Keratinocyte (primary cell): ENCODE measurements around the gene TPD52L1. TPM values are rescaled to one million over a fixed set of nuclear protein-coding genes. Genes with fewer than 3 reads are reported as not detected.

Experiments used
- DNase-seq: peaks from one replicate; pipeline ENCODE4 v3.0.0-alpha.2; 2011; ENCODE audit warnings: low read depth, missing footprints, low spot score
- FAIRE-seq: peaks from 2 replicates; lab custom pipeline; 2011; peaks lifted over from hg19 to GRCh38; lab: Jason Lieb, UNC
- H2AFZ ChIP-seq: 2 replicates; pipeline ENCODE4 v1.6.0; 2012; ENCODE audit warnings: low read length, control low read depth, inconsistent platforms; ENCODE audit not compliant: control insufficient read depth
- H3K27ac ChIP-seq: 2 replicates; pipeline ENCODE4 v1.5.1; 2011; ENCODE audit warnings: low read length; ENCODE audit not compliant: control insufficient read depth, insufficient read depth
- H3K27me3 ChIP-seq: 3 replicates; pipeline ENCODE4 v1.6.0; 2011; ENCODE audit warnings: low read length; ENCODE audit not compliant: control insufficient read depth, insufficient read depth; ENCODE audit errors: extremely low read depth
- H3K36me3 ChIP-seq, 2 experiments: 2 replicates in 1 of 2; 3 replicates in 1 of 2; pipeline ENCODE4 v1.5.1; 2011; ENCODE audit warnings: low read length in 2 of 2, mild to moderate bottlenecking in 1 of 2; ENCODE audit not compliant: control insufficient read depth in 2 of 2, insufficient read depth in 2 of 2; ENCODE audit errors: extremely low read depth in 1 of 2
- H3K4me1 ChIP-seq: 3 replicates; pipeline ENCODE4 v1.5.1; 2011; ENCODE audit warnings: low read length; ENCODE audit not compliant: control insufficient read depth, insufficient read depth; ENCODE audit errors: extremely low read depth
- H3K4me2 ChIP-seq: 3 replicates; pipeline ENCODE4 v1.6.0; 2011; ENCODE audit warnings: low read depth, low read length; ENCODE audit not compliant: control insufficient read depth, insufficient read depth; ENCODE audit errors: extremely low read depth
- H3K4me3 ChIP-seq, 3 experiments: fragments of 200-600 bp in 1 of 3; sonication (generic) in 1 of 3; 2 replicates in 2 of 3; 3 replicates in 1 of 3; pipeline ENCODE4 v1.5.1; 2011 to 2016; ENCODE audit warnings: low read length in 3 of 3, mild to moderate bottlenecking in 3 of 3, control low read depth in 2 of 3, inconsistent platforms in 1 of 3, low read depth in 1 of 3, mixed read lengths in 1 of 3, mixed run types in 1 of 3, moderate library complexity in 1 of 3; ENCODE audit not compliant: control insufficient read depth in 2 of 3, insufficient read depth in 2 of 3; ENCODE audit errors: extremely low read depth in 1 of 3
- H3K79me2 ChIP-seq: 2 replicates; pipeline ENCODE4 v1.6.0; 2012; ENCODE audit warnings: low read length; ENCODE audit not compliant: control insufficient read depth, insufficient read depth
- H3K9ac ChIP-seq: 3 replicates; pipeline ENCODE4 v1.6.0; 2011; ENCODE audit warnings: low read length; ENCODE audit not compliant: control insufficient read depth, insufficient read depth; ENCODE audit errors: extremely low read depth
- H3K9me1 ChIP-seq: 3 replicates; pipeline ENCODE4 v1.6.0; 2011; ENCODE audit warnings: low read length; ENCODE audit not compliant: control insufficient read depth, insufficient read depth; ENCODE audit errors: extremely low read depth
- H3K9me3 ChIP-seq: 2 replicates; pipeline ENCODE4 v1.5.1; 2012; ENCODE audit warnings: low read depth, low read length; ENCODE audit not compliant: control insufficient read depth
- H4K20me1 ChIP-seq: 3 replicates; pipeline ENCODE4 v1.6.0; 2011; ENCODE audit warnings: low read length; ENCODE audit not compliant: control insufficient read depth, insufficient read depth; ENCODE audit errors: extremely low read depth
- EZH2 ChIP-seq: IDR thresholded peaks from one replicate; pipeline ENCODE4 v1.6.1; 2012; ENCODE audit warnings: inconsistent platforms, mild to moderate bottlenecking, low read length, moderate library complexity
- dilution Hi-C: fragments of 300-500 bp; cut with MboI; formaldehyde crosslinking; loops from one replicate; pipeline ENCODE4 v1.7.0; 2020; ENCODE audit warnings: low sequenced_read_pairs; ENCODE audit not compliant: extremely low pct_ligation_motif_present
- polyA plus RNA-seq, 5 experiments: library from polyadenylated mRNA; depleted of rRNA in 3 of 5; stranded (reverse) in 3 of 5; stranded (forward) in 1 of 5; unstranded in 1 of 5; fragments of >200 nt; gene quantifications; 1 replicate in 1 of 5; 2 replicates in 3 of 5; 3 replicates in 1 of 5; pipeline versions ENCODE4 v1.2.1 to v1.2.3, GENCODE V29; 2011 to 2012; ENCODE audit warnings: missing spikeins in 2 of 5, low read depth in 1 of 5, low replicate concordance in 1 of 5
- TF ChIP-seq, protein P1 (sequence below), 3 experiments: IDR thresholded peaks in 1 of 3; conservative IDR thresholded peaks in 1 of 3; optimal IDR thresholded peaks in 1 of 3; 2 replicates in 2 of 3; 3 replicates in 1 of 3; pipeline versions ENCODE3 to v1.5.1; 2011; ENCODE audit warnings: low read length in 3 of 3, mild to moderate bottlenecking in 3 of 3, moderate library complexity in 2 of 3, control low read depth in 1 of 3, inconsistent platforms in 1 of 3; ENCODE audit not compliant: insufficient read depth in 2 of 3; ENCODE audit errors: extremely low read depth in 1 of 3

TPD52L1 gene
- polyA plus RNA-seq, 1 donor (not counting 4 experiments of a cell fraction or from before 2014, with no cell fraction given): 135 TPM

DNA sequence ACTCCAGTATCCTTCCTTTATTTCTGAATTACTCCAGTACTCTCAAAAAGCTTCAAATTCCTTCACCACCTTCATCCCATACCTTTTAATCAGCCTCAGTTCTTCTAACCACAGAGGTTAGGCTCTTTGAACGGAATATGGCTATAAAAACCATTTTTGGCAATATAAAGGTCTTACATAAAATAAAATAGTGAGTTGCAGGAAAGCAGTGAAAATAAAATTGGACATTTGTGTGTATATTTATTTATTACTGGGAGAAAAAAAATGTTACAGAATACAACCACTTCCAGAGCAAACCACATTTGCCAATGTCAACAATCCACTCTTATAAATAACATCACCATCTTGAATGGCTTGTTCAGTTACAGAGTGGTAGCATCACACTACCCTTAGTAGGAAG is 140.5 kb downstream of the TPD52L1 start:
- no peak for FAIRE-seq
- H3K27ac ChIP-seq: no peak overlapping the region
- H3K9ac ChIP-seq: no peak overlapping the region
- no peak overlapping the region for H3K4me2 ChIP-seq
- dilution Hi-C loops: no loop called here
- no peaks in the 10 kb centered on the region for H3K9me3 ChIP-seq
- TF ChIP-seq, protein P1, sequence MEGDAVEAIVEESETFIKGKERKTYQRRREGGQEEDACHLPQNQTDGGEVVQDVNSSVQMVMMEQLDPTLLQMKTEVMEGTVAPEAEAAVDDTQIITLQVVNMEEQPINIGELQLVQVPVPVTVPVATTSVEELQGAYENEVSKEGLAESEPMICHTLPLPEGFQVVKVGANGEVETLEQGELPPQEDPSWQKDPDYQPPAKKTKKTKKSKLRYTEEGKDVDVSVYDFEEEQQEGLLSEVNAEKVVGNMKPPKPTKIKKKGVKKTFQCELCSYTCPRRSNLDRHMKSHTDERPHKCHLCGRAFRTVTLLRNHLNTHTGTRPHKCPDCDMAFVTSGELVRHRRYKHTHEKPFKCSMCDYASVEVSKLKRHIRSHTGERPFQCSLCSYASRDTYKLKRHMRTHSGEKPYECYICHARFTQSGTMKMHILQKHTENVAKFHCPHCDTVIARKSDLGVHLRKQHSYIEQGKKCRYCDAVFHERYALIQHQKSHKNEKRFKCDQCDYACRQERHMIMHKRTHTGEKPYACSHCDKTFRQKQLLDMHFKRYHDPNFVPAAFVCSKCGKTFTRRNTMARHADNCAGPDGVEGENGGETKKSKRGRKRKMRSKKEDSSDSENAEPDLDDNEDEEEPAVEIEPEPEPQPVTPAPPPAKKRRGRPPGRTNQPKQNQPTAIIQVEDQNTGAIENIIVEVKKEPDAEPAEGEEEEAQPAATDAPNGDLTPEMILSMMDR (optimal IDR thresholded peaks at IDR 0.05 in 1 of 3, IDR thresholded peaks at IDR 0.05 in 1 of 3, conservative IDR thresholded peaks at IDR 0.05 in 1 of 3; ENCODE audit: extremely low read depth in 1 of 3, insufficient read depth in 2 of 3, low read length in 3 of 3): no peak
- no peak for TF ChIP-seq EZH2
- H3K4me3 ChIP-seq: peak overlapping the region in 1 of 3 experiments; percentile 13
- H2AFZ ChIP-seq: no peak overlapping the region
- H3K4me1 ChIP-seq: no peaks in the 10 kb centered on the region
- no peaks in the 10 kb centered on the region for H3K79me2 ChIP-seq
- H3K27me3 ChIP-seq: no peaks in the 10 kb centered on the region
- H3K9me1 ChIP-seq: no peaks in the 10 kb centered on the region
- H3K36me3 ChIP-seq: peaks cover 15 to 19% of the 10 kb centered on the region in 2 experiments
- DNase-seq: no peak
- H4K20me1 ChIP-seq: no peaks in the 10 kb centered on the region

DNA sequence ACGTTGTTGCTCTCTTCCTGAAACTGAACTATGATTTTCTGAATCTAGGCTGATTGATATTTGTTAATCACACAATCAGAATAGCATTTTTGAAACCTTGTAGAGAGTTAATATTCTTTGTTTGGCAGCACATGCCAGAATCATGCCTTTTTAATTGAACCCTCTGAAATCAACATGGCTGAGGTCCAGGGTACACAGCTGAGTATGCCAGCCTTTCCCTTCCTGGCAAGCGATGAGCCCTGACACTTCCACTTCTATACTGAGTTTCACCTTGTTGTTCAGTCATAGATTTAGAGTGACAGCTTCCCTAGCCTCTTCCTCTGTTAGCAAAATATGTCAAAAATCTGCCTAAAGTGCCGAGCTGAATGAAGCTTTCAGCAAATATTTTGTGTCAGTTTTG is 141.4 kb downstream of the TPD52L1 start:
- no peaks in the 10 kb centered on the region for H4K20me1 ChIP-seq
- H3K27ac ChIP-seq: no peak overlapping the region
- dilution Hi-C loops: no loop called here
- TF ChIP-seq, protein P1 (optimal IDR thresholded peaks at IDR 0.05 in 1 of 3, IDR thresholded peaks at IDR 0.05 in 1 of 3, conservative IDR thresholded peaks at IDR 0.05 in 1 of 3; ENCODE audit: extremely low read depth in 1 of 3, insufficient read depth in 2 of 3, low read length in 3 of 3): no peak
- no peak for TF ChIP-seq EZH2
- H3K79me2 ChIP-seq: no peaks in the 10 kb centered on the region
- no peaks in the 10 kb centered on the region for H3K27me3 ChIP-seq
- H3K36me3 ChIP-seq: peaks cover 16 to 19% of the 10 kb centered on the region in 2 experiments
- H3K4me2 ChIP-seq: no peak overlapping the region
- FAIRE-seq (no peak), DNase-seq (no peak)
- H3K4me1 ChIP-seq: no peaks in the 10 kb centered on the region
- H3K9me3 ChIP-seq: no peaks in the 10 kb centered on the region
- no peaks in the 10 kb centered on the region for H3K9me1 ChIP-seq
- H2AFZ ChIP-seq: no peak overlapping the region
- H3K9ac ChIP-seq: no peak overlapping the region
- no peak overlapping the region for H3K4me3 ChIP-seq
